MCF 10A (cell line): ENCODE results near the gene NAA60. TPM values are rescaled to one million over a fixed set of nuclear protein-coding genes. Genes with fewer than 3 reads are reported as not detected.

ENCODE experiments used
- BruUV-seq: library from RNA; stranded (reverse); fragments of 400-500 nt; replicated peaks from 2 replicates; lab custom pipeline; 2021; lab: Mats Ljungman, UMichigan
- CTCF ChIA-PET: fragments of 300-600 bp; sonication (Branson Sonifier 250); formaldehyde crosslinking; extraction: SDS; loops from one replicate; lab custom pipeline; 2021; ENCODE audit warnings: antibody characterized with exemption, inconsistent platforms; lab: Yijun Ruan, JAX
- POLR2A ChIA-PET: fragments of 300-600, 350-650 bp; sonication (Branson Sonifier 250); formaldehyde crosslinking; extraction: SDS; loops from one replicate; lab custom pipeline; 2020; ENCODE audit warnings: antibody characterized with exemption, inconsistent platforms; lab: Yijun Ruan, JAX
- DNase-seq: peaks from one replicate; pipeline ENCODE4 v3.0.0-alpha.2; 2018; ENCODE audit not compliant: unreplicated experiment
- H3K27ac Mint-ChIP-seq: one replicate; pipeline ENCODE4 v1.8.0; 2022; ENCODE audit warnings: mild to moderate bottlenecking, low read depth, mixed read lengths; ENCODE audit not compliant: unreplicated experiment
- H3K27me3 Mint-ChIP-seq: one replicate; pipeline ENCODE4 v1.8.0; 2022; ENCODE audit warnings: mixed read lengths; ENCODE audit not compliant: insufficient read depth, unreplicated experiment
- H3K36me3 Mint-ChIP-seq: one replicate; pipeline ENCODE4 v1.8.0; 2022; ENCODE audit warnings: mild to moderate bottlenecking, moderate library complexity, mixed read lengths; ENCODE audit not compliant: insufficient read depth, unreplicated experiment
- H3K4me1 Mint-ChIP-seq: one replicate; pipeline ENCODE4 v1.8.0; 2022; ENCODE audit warnings: mixed read lengths; ENCODE audit not compliant: insufficient read depth, unreplicated experiment
- H3K4me3 Mint-ChIP-seq: one replicate; pipeline ENCODE4 v1.8.0; 2022; ENCODE audit warnings: mild to moderate bottlenecking, moderate library complexity, mixed read lengths; ENCODE audit not compliant: unreplicated experiment
- H3K9me3 Mint-ChIP-seq: one replicate; pipeline ENCODE4 v1.8.0; 2022; ENCODE audit warnings: mixed read lengths; ENCODE audit not compliant: unreplicated experiment
- intact Hi-C: fragments of 100-400 bp; cut with micrococcal nuclease; formaldehyde crosslinking; loops from 2 replicates; pipeline ENCODE4 v1.14.1; 2022
- total RNA-seq: library from RNA; stranded (reverse); gene quantifications from 2 replicates; pipeline ENCODE4 v1.2.3, GENCODE V29; 2022
- TF ChIP-seq, protein P1 (sequence below): fragments of 200-600 bp; IDR thresholded peaks from one replicate; pipeline ENCODE4 v1.8.0; 2022; ENCODE audit warnings: antibody characterized with exemption, mild to moderate bottlenecking; ENCODE audit not compliant: unreplicated experiment

The NAA60 gene
- total RNA-seq, 1 experiment from 2014 or later = 38.6 TPM

DNA sequence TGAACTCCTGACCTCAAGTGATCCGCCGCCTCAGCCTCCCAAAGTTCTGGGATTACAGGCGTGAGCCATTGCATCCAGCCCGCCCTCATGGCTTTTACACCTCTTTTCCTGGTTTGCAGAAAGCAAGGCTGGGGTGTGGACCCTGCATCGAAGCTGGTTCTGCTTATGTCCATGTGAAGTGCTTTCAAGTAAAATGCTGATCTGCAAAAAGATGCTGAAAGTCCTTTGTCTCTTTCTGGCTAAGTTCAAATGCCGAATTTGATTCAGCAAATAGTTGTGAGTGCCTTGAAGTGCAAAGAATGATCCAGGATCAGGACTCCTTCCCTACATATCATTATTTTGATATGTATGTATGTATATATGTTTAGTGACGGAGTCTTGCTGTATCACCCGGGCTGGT, 17.1 kb downstream of the NAA60 start:
- DNase-seq = no peak
- BruUV-seq = no TSS peak
- H3K27me3 Mint-ChIP-seq = no peaks in the 10 kb centered on the region
- H3K4me1 Mint-ChIP-seq = peaks cover 31% of the 10 kb centered on the region
- intact Hi-C loops = no loop called here
- H3K4me3 Mint-ChIP-seq = no peak overlapping the region
- ChIA-PET POLR2A (interaction anchor here (2.5 kb wide), 1 partner anchor 17 kb away, joined by 12 read pairs; the partner anchor contains the start of genes NAA60 and ZNF597), CTCF (interaction anchor here (0.6 kb wide), 1 partner anchor 17 kb away, joined by 3 read pairs; the partner anchor contains the start of gene NAA60)
- TF ChIP-seq, protein P1, sequence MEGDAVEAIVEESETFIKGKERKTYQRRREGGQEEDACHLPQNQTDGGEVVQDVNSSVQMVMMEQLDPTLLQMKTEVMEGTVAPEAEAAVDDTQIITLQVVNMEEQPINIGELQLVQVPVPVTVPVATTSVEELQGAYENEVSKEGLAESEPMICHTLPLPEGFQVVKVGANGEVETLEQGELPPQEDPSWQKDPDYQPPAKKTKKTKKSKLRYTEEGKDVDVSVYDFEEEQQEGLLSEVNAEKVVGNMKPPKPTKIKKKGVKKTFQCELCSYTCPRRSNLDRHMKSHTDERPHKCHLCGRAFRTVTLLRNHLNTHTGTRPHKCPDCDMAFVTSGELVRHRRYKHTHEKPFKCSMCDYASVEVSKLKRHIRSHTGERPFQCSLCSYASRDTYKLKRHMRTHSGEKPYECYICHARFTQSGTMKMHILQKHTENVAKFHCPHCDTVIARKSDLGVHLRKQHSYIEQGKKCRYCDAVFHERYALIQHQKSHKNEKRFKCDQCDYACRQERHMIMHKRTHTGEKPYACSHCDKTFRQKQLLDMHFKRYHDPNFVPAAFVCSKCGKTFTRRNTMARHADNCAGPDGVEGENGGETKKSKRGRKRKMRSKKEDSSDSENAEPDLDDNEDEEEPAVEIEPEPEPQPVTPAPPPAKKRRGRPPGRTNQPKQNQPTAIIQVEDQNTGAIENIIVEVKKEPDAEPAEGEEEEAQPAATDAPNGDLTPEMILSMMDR = no peak
- H3K27ac Mint-ChIP-seq = no peak overlapping the region
- peaks cover 17% of the 10 kb centered on the region for H3K36me3 Mint-ChIP-seq
- H3K9me3 Mint-ChIP-seq = no peaks in the 10 kb centered on the region

DNA sequence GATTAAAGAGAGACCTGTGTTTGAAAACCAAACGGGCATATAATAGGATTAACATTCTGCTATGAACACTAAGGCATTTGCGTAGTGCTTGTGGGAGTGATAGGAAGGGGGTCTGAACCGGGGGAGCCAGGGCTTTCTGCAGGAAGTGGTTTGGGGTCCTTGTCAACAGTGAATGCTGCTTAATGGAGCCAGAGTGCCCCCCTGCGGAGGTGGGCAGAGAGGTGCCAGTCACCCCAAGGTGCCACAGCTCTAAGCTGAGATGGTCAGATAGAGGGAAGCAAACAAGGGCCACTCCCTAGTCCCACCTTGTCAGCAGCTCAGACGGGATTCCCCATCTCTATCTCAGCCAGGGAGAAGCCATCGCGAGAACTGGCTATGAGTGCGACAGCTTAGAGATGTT, 17.7 kb downstream of the NAA60 start:
- Mint-ChIP-seq H3K9me3 (no peaks in the 10 kb centered on the region), H3K27me3 (no peaks in the 10 kb centered on the region), H3K27ac (no peak overlapping the region), H3K36me3 (peaks cover 17% of the 10 kb centered on the region), H3K4me3 (no peak overlapping the region), H3K4me1 (peaks cover 28% of the 10 kb centered on the region)
- TF ChIP-seq, protein P1 = no peak
- CTCF ChIA-PET = interaction anchor here (0.6 kb wide), 1 partner anchor 17 kb away, joined by 3 read pairs; the partner anchor contains the start of gene NAA60
- intact Hi-C loops = no loop called here
- no TSS peak for BruUV-seq
- POLR2A ChIA-PET = interaction anchor here (1.2 kb wide), 1 partner anchor 17 kb away, joined by 3 read pairs; the partner anchor contains the start of gene NAA60
- no peak for DNase-seq

DNA sequence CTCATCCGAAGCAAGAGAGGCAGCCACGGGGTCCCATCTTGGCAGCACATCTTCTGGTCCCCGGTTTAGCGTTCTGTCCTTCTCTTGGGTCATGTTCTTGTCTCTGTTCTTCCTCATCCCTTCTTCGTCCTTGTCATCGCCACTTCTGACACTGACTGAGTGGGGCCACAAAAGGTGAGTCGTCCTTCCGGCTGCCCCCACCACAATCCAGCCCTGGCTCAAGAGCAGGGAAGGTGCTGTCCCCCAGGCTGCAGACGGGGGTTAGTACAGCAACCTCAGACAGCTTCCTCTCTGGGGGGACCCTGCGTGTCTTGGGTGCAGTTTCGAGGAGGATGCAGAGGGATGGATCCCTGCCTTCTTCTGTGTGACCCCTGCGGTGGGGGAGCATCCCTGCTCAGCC, 21.8 kb downstream of the NAA60 start:
- intact Hi-C loops = no loop called here
- Mint-ChIP-seq H3K4me1 (peaks cover 14% of the 10 kb centered on the region), H3K9me3 (no peaks in the 10 kb centered on the region), H3K4me3 (no peak overlapping the region), H3K36me3 (peaks cover 6% of the 10 kb centered on the region), H3K27me3 (no peaks in the 10 kb centered on the region), H3K27ac (no peak overlapping the region)
- DNase-seq = no peak
- TF ChIP-seq, protein P1 = no peak
- ChIA-PET CTCF (no interaction called here), POLR2A (no interaction called here)
- BruUV-seq = no TSS peak

DNA sequence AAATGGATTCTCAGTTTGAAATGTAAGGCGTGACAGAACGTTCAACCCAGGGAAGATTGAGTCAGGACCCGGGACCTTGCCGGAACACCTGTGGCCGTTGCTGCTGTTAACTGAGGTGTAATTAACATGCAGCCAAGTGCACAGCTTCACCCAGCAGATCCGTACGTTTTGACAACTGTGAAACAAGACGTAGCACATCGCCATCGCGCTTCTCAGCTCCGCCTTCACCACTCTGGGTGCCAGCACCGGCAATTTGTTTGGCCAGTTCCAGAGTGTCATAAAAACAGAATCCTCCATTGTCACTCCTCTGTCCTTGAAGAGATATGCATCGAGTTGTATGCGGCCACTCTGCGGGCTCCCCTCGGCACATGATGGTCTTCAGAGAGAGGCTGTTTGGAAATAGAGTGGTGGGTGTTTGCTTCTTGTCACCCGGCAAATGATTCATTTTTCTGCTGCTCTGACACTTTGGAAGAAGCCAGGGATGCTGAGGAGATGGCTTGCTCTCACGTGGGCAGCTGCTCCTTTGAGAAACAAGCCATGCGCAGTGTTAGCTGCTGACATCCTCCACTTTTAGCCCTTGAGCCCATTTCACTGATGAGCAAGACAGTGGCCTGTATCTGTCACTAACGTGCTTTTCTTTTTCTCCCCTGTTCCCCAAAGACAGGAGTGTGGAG, 22.6 kb downstream of the NAA60 start:
- intact Hi-C loops = no loop called here
- peaks cover 13% of the 10 kb centered on the region for H3K4me1 Mint-ChIP-seq
- peak overlapping the region; percentile 79 for H3K27ac Mint-ChIP-seq
- POLR2A ChIA-PET = no interaction called here
- DNase-seq = no peak
- H3K27me3 Mint-ChIP-seq = no peaks in the 10 kb centered on the region
- H3K4me3 Mint-ChIP-seq = no peak overlapping the region
- TF ChIP-seq, protein P1 = no peak
- H3K9me3 Mint-ChIP-seq = no peaks in the 10 kb centered on the region
- peaks cover 6% of the 10 kb centered on the region for H3K36me3 Mint-ChIP-seq
- CTCF ChIA-PET = interaction anchor here (0.5 kb wide), 1 partner anchor 306 kb away, joined by 5 read pairs; no protein-coding TSS in a partner anchor
- no TSS peak for BruUV-seq
